ENCODE results near the gene SPATA6. TPM values are rescaled to one million over a fixed set of nuclear protein-coding genes. Genes with fewer than 3 reads are reported as not detected.
"Not testable (repeated sequence)": the region's sequence is repeated elsewhere in the genome, so short reads cannot be mapped to it uniquely, and the experiment has no call there.

SPATA6 gene
- total RNA-seq, 2 experiments from 2014 or later = 0.85 to 0.92 TPM

- H3K4me1 Mint-ChIP-seq; DNase-seq; H3K36me3 Mint-ChIP-seq (ENCODE audit: low read depth); H3K9me3 Mint-ChIP-seq; H3K27ac Mint-ChIP-seq; H3K4me3 Mint-ChIP-seq; CTCF ChIA-PET; H3K27me3 Mint-ChIP-seq; POLR2A ChIA-PET: not testable (repeated sequence)
Observed at GRCh38 chr1:48294094-48294493, 177.9 kb downstream of the SPATA6 start.

- POLR2A ChIA-PET = no interaction called here
- Mint-ChIP-seq H3K4me1 (no peaks in the 10 kb centered on the region), H3K27me3 (no peaks in the 10 kb centered on the region), H3K4me3 (no peak overlapping the region), H3K36me3 (ENCODE audit: low read depth) (no peaks in the 10 kb centered on the region), H3K27ac (no peak overlapping the region), H3K9me3 (no peaks in the 10 kb centered on the region)
- no peak for DNase-seq
- CTCF ChIA-PET = interaction anchor here (0.6 kb wide), 1 partner anchor 157 kb away, joined by 4 read pairs; no protein-coding TSS in a partner anchor
Observed at GRCh38 chr1:48292706-48293105, 179.3 kb downstream of the SPATA6 start.

GRCh38 chr1:48291421-48291820 is 180.6 kb downstream of the SPATA6 start:
- Mint-ChIP-seq H3K36me3 (ENCODE audit: low read depth) (no peaks in the 10 kb centered on the region), H3K9me3 (no peaks in the 10 kb centered on the region), H3K27me3 (no peaks in the 10 kb centered on the region), H3K4me1 (no peaks in the 10 kb centered on the region), H3K27ac (no peak overlapping the region), H3K4me3 (no peak overlapping the region)
- DNase-seq = no peak
- ChIA-PET POLR2A (no interaction called here), CTCF (interaction anchor here (0.6 kb wide), 1 partner anchor 111 kb away, joined by 3 read pairs; no protein-coding TSS in a partner anchor)

GRCh38 chr1:48285525-48285924 is 186.5 kb downstream of the SPATA6 start:
- no peaks in the 10 kb centered on the region for H3K9me3 Mint-ChIP-seq
- ChIA-PET CTCF (no interaction called here), POLR2A (no interaction called here)
- H3K4me1 Mint-ChIP-seq = no peaks in the 10 kb centered on the region
- H3K27me3 Mint-ChIP-seq = no peaks in the 10 kb centered on the region
- H3K36me3 Mint-ChIP-seq (ENCODE audit: low read depth) = no peaks in the 10 kb centered on the region
- no peak overlapping the region for H3K4me3 Mint-ChIP-seq
- H3K27ac Mint-ChIP-seq = no peak overlapping the region
- no peak for DNase-seq

GRCh38 chr1:48284696-48285420 is 187.1 kb downstream of the SPATA6 start:
- H3K36me3 Mint-ChIP-seq (ENCODE audit: low read depth); CTCF ChIA-PET; H3K27me3 Mint-ChIP-seq; H3K9me3 Mint-ChIP-seq; H3K4me1 Mint-ChIP-seq; H3K27ac Mint-ChIP-seq; DNase-seq; H3K4me3 Mint-ChIP-seq; POLR2A ChIA-PET: not testable (repeated sequence)

GRCh38 chr1:48282329-48282728 is 189.7 kb downstream of the SPATA6 start:
- CTCF ChIA-PET; H3K9me3 Mint-ChIP-seq; DNase-seq; POLR2A ChIA-PET; H3K27ac Mint-ChIP-seq; H3K4me1 Mint-ChIP-seq; H3K36me3 Mint-ChIP-seq (ENCODE audit: low read depth); H3K27me3 Mint-ChIP-seq; H3K4me3 Mint-ChIP-seq: not testable (repeated sequence)

- H3K27me3 Mint-ChIP-seq; H3K27ac Mint-ChIP-seq; POLR2A ChIA-PET; H3K9me3 Mint-ChIP-seq; H3K36me3 Mint-ChIP-seq (ENCODE audit: low read depth); H3K4me3 Mint-ChIP-seq; CTCF ChIA-PET; DNase-seq; H3K4me1 Mint-ChIP-seq: not testable (repeated sequence)
Observed at GRCh38 chr1:48277437-48277836, 194.6 kb downstream of the SPATA6 start.

GRCh38 chr1:48266576-48266975 is 205.4 kb downstream of the SPATA6 start:
- Mint-ChIP-seq H3K4me1 (no peaks in the 10 kb centered on the region), H3K27me3 (peaks cover 7% of the 10 kb centered on the region), H3K27ac (no peak overlapping the region), H3K4me3 (no peak overlapping the region), H3K36me3 (ENCODE audit: low read depth) (no peaks in the 10 kb centered on the region), H3K9me3 (no peaks in the 10 kb centered on the region)
- POLR2A ChIA-PET = no interaction called here
- DNase-seq = no peak
- CTCF ChIA-PET = no interaction called here

GRCh38 chr1:48263041-48263440 is 209.0 kb downstream of the SPATA6 start:
- Mint-ChIP-seq H3K27ac (no peak overlapping the region), H3K4me3 (no peak overlapping the region), H3K4me1 (no peaks in the 10 kb centered on the region), H3K9me3 (no peaks in the 10 kb centered on the region), H3K27me3 (peaks cover 8% of the 10 kb centered on the region), H3K36me3 (ENCODE audit: low read depth) (no peaks in the 10 kb centered on the region)
- no peak for DNase-seq
- ChIA-PET POLR2A (interaction anchor here (0.5 kb wide), 1 partner anchor 350 kb away, joined by 10 read pairs; no protein-coding TSS in a partner anchor), CTCF (no interaction called here)

- POLR2A ChIA-PET = no interaction called here
- Mint-ChIP-seq H3K9me3 (no peaks in the 10 kb centered on the region), H3K36me3 (ENCODE audit: low read depth) (no peaks in the 10 kb centered on the region), H3K27ac (no peak overlapping the region), H3K27me3 (peaks cover 10% of the 10 kb centered on the region), H3K4me1 (no peaks in the 10 kb centered on the region), H3K4me3 (no peak overlapping the region)
- no peak for DNase-seq
- CTCF ChIA-PET = no interaction called here
Observed at GRCh38 chr1:48261881-48262400, 210.1 kb downstream of the SPATA6 start.

- no peaks in the 10 kb centered on the region for H3K9me3 Mint-ChIP-seq
- DNase-seq = no peak
- H3K27ac Mint-ChIP-seq = no peak overlapping the region
- POLR2A ChIA-PET = no interaction called here
- H3K27me3 Mint-ChIP-seq = peaks cover 13% of the 10 kb centered on the region
- H3K4me3 Mint-ChIP-seq = no peak overlapping the region
- CTCF ChIA-PET = no interaction called here
- no peaks in the 10 kb centered on the region for H3K4me1 Mint-ChIP-seq
- H3K36me3 Mint-ChIP-seq (ENCODE audit: low read depth) = no peaks in the 10 kb centered on the region
Observed at GRCh38 chr1:48258106-48258505, 213.9 kb downstream of the SPATA6 start.

- CTCF ChIA-PET = no interaction called here
- H3K4me1 Mint-ChIP-seq = peaks cover 8% of the 10 kb centered on the region
Observed at GRCh38 chr1:48254254-48254653, 217.8 kb downstream of the SPATA6 start.

GRCh38 chr1:48251821-48252220 is 220.2 kb downstream of the SPATA6 start:
- ChIA-PET CTCF (no interaction called here), POLR2A (no interaction called here)
- Mint-ChIP-seq H3K27me3 (peaks cover 8% of the 10 kb centered on the region), H3K4me3 (no peak overlapping the region), H3K4me1 (peaks cover 8% of the 10 kb centered on the region), H3K27ac (no peak overlapping the region), H3K36me3 (ENCODE audit: low read depth) (no peaks in the 10 kb centered on the region), H3K9me3 (no peaks in the 10 kb centered on the region)
- no peak for DNase-seq

More at GRCh38 chr1:48254254-48254653, 217.8 kb downstream of the SPATA6 start:
- Mint-ChIP-seq H3K4me3 (no peak overlapping the region), H3K27me3 (peaks cover 10% of the 10 kb centered on the region), H3K9me3 (no peaks in the 10 kb centered on the region), H3K27ac (no peak overlapping the region), H3K36me3 (ENCODE audit: low read depth) (no peaks in the 10 kb centered on the region)
- POLR2A ChIA-PET = no interaction called here
- no peak for DNase-seq

- peaks cover 8% of the 10 kb centered on the region for H3K27me3 Mint-ChIP-seq
- peaks cover 8% of the 10 kb centered on the region for H3K4me1 Mint-ChIP-seq
- no peak overlapping the region for H3K27ac Mint-ChIP-seq
- H3K4me3 Mint-ChIP-seq = no peak overlapping the region
- no peaks in the 10 kb centered on the region for H3K9me3 Mint-ChIP-seq
- DNase-seq = no peak
- ChIA-PET POLR2A (no interaction called here), CTCF (no interaction called here)
- H3K36me3 Mint-ChIP-seq (ENCODE audit: low read depth) = no peaks in the 10 kb centered on the region
Observed at GRCh38 chr1:48251323-48251722, 220.7 kb downstream of the SPATA6 start.
